H54 (cell line): Measurements from ENCODE around the gene DYNLT1.
"Not testable (repeated sequence)": the region's sequence is repeated elsewhere in the genome, so short reads cannot be mapped to it uniquely, and the experiment has no call there.

Experiments used
- DNase-seq: peaks from one replicate; pipeline ENCODE4 v3.0.0; 2011; ENCODE audit warnings: low spot score, mixed read lengths; ENCODE audit not compliant: insufficient read length
- FAIRE-seq: peaks from 3 replicates; lab custom pipeline; 2011; peaks lifted over from hg19 to GRCh38; lab: Jason Lieb, UNC
- POLR2A ChIP-seq: IDR thresholded peaks from 2 replicates; pipeline ENCODE4 v1.6.1; 2011; ENCODE audit warnings: low read depth, mild to moderate bottlenecking, low read length

DYNLT1 gene

DNA sequence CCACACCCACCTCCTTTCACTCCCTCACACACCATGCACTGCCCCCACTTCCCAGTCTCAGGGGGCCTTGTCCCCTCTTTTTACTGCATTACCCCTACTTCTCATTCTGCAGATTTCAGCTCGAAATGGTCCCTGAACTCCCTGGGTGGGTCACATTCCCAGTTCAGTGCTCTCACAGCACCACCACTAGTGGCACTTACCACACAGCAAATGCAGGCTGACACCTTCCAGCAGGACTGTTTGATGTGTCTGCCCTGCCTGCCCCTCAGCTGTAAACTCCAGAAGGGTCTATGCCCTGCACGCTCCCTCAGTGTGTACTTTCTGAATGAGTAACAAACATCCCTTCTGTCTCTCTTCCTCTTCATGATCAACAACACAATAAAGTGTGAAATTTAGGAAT is 4.0 kb downstream of the DYNLT1 start:
- no peak for TF ChIP-seq POLR2A
- DNase-seq (no peak), FAIRE-seq (no peak)

DNA sequence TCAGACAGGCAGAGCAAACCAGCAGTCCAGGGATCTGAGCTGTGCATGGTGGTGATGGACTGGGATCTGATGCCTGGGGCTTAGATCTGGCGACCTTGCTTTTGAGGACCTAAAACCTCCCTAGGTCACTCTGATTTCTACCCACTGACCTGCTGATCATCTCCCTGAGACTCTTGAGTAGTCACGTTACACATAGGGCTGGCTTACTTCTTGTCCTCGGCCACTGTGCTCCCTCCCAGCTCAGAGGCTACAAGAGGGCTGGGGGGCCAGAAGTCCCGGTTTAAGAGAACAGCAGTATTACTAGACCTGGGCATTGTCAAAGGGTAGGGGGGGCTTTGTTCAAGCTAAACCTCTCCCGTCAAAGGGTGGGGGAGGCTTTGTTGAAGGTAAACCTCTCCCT is 5.5 kb downstream of the DYNLT1 start:
- no peak for TF ChIP-seq POLR2A
- FAIRE-seq (no peak), DNase-seq (no peak)

DNA sequence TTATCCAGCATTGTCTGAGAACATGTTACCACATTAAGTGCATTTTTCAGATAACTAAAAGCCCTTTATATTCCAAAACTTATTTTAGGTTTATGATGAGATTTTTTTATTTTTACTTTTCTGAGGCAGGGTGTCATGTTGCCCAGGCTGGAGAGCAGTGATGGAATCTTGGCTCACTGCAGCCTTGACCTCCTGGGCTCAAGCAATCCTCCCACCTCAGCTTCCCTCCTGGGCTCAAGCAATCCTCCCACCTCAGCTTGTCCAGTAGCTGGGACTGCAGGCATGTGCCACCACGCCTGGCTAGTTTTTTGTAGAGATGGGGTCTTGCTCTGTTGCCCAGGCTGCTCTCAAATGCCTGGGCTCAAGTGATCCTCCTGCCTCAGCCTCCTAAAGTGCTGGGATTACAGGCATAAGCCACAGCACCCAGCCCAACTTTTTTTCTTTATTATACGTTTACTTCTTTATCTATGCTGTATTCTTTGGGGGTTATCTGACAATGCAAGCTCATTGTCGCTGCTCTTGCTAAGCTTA is 6.2 kb downstream of the DYNLT1 start:
- FAIRE-seq: no peak
- no peak for DNase-seq
- no peak for TF ChIP-seq POLR2A

DNA sequence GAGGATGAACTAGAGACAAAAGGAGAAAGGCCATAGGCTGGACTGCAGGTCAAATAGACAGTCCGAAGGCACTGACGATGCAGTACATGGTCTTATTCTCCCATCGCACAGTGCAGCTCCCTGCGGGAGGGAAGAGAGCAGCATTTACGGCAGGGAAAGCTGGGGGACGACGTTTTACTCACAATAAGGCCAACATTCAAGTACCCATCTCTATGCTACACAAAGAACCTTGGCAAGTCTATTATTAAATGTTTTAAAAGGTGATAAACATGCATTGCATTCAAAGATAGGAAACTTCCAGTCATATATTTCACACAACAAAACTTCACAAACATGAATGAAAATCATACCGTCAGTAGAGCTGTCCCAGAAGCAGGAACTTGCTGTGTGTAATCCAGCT is 7.8 kb downstream of the DYNLT1 start:
- no peak for TF ChIP-seq POLR2A
- FAIRE-seq: no peak
- no peak for DNase-seq

DNA sequence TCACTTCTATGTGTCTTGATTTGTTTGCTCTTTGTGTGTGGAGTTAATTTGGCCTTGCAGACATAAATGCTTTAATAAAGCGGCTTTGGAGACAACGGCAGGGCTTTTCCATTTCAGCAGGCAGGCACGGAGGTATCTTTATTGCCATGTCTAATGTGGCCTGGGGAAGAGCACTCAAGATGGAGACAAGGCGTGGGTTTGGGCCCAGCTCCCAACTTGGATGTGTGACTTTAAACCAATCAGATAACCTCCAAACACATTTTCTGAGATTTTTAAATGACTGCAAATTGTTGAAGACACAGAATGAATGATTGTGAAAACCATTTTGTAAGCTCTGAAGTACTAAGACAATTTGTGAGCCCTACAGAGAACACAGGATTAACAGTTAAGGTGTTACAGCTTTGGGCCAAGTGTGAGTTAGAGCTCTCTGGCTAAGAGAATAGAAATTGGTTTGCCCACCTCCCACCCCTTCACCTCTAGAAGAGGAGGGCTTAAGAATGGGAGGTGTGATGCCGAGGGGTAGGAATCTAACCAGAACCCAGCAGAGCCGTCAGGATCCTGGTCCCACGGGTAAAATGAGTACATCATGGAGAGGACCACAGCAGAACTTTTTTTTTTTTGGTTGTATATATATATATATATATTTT is 9.0 kb downstream of the DYNLT1 start:
- DNase-seq (no peak), FAIRE-seq (no peak)
- TF ChIP-seq POLR2A: no peak

DNA sequence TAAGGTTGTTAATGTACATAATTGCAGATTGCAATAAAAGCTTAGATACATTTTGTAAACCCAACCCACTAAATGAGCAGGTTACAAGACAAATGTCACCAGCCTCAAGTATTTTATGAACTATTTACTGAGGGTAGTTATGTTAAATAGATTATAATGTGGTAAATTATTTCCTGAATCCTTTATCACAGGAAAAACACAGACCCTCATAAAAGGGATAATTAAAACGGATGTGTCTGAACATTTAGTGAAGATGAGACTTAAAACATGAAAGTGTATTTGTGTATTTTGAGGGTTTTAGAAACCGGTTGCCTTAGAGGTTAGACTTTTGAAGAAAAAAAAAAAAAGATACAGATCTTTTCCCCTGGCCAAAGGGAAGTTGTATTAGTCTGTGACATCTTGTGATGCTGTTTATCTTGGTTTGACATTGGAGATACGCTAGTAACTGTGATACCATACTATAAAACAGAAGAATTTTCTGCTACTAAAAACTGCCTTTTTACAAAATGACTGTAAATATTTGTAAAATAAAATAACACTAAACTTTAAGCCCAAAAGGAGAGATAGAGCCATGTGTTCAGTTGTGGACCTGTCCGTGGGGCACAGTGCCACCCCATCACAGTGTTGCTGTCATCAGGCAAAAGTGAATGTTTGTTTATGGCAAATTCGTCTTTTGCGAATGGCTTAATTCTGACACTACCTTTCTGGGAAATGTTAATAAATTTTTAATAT is 9.7 kb downstream of the DYNLT1 start:
- FAIRE-seq: no peak
- TF ChIP-seq POLR2A: no peak
- no peak for DNase-seq

DNA sequence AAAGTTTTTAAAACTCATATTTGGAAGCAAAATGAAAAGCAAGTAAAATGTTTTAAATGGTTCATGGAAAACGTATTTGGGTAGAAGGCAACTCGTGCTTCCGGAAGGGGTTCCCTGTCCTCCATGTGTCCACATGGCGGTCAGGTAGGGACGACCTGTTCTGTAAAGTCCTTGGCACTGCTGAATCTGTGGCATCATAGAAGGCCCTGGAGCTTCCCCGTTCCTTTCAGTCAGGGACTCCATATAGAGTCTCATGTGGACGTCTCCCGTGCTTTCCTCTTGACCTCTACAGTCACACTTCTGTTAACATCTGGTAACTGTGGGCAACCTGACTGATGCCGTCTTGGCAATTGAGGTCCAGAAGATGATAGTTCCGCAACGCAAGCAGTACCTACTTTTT is 11.4 kb downstream of the DYNLT1 start:
- FAIRE-seq: no peak

DNA sequence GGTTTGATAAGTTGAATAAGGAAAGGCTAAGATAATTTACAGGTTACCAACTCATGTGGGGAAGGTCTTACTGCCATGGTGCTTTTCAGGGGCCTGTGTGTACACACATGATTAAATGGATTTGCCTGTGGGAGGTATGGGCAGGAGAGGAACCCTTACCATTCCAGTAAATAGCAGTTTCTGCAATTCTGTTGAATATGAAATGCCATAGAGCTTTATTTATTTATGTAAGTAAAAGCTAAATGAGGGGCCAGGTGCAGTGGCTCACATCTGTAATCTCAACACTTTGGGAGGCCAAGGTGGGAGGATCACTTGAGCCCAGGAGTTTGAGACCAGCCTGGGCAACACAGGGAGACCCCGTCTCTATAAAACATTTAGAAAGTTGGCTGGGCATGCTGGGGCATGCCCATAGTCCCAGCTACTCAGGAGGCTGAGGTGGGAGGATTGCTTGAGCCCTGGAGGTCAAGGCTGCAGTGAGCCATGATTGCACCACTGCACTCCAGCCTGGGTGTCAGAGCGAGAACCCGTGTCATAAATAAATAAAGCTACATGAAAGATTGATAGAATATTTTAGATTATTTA is 11.9 kb downstream of the DYNLT1 start:
- FAIRE-seq, DNase-seq: not testable (repeated sequence)

More for the DNA sequence above, 11.4 kb downstream of the DYNLT1 start:
- no peak for DNase-seq
- no peak for TF ChIP-seq POLR2A

DNA sequence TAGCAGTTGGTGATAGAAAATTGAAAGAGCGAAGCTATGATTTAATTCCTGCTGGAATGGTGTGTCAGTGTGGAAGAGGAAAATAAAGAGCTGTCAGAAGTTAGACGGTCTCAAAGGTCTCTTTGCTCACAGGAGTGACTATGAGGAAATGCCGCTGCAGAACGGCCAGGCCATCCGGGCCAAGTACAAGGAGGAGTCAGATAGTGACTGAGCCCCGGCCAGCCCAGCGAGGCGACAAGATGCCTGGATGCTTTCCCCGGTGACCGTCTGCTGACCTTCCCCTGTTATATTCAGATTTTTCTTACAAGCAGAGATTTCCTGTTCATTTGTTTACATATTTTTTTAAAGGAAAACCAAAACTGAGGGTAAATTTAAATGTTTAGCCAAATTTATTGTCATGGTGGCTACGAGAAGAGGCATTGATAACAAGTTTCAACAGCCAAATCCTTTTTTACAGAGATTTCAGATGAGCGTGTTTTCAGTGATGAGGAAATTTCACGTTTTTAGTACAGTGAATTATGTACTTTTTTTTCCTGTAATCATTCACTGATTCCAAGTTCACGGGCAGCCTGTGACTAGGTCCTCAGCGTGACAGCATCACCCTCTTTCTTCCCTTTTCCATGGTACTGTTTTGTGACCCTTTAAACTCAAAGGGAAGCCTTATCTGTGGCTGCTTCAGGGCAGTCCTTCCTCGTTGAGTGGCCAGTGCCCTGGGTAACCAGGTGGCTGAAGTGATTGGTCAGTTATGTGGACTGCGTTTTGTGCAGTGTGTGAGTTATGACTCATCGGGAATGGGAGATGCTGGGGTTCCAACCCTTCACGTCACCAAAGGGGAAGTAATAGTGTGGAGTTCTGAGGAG is 12.6 kb downstream of the DYNLT1 start:
- TF ChIP-seq POLR2A: no peak
- DNase-seq: peak; percentile 82
- peak; percentile 86 for FAIRE-seq

DNA sequence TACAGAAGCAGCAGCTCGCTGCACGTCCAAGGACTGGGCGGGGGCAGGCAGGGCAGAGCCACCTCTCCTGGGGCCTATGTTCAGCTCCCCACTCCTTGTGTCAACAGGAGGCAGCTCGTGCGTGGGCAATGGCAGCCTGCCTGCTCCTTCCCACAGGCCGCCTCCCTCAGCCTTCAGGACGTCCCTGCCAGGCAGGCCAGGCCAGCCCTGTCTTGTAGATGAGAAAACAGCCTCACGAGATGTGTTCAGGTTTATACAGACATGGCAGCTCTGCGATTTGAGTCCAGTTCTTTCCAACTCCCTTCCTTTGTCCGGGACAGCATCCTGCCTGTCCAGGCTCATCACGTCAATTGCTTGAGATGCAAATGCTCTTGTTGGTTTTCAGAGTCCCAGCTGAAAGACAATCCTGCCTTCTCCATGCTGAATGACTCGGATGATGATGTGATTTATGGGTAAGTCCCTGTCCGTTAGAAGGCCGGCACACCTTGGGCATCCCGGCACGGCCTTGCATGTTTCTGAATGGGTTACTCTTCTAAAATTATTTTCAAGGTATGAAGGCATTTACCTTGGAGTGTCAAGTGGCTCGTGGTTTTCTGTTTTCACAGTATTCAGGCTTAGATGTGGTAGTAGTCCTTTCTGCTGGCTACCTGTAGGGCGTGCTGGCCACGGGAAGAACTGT is 13.5 kb downstream of the DYNLT1 start:
- TF ChIP-seq POLR2A: no peak
- no peak for FAIRE-seq
- no peak for DNase-seq

DNA sequence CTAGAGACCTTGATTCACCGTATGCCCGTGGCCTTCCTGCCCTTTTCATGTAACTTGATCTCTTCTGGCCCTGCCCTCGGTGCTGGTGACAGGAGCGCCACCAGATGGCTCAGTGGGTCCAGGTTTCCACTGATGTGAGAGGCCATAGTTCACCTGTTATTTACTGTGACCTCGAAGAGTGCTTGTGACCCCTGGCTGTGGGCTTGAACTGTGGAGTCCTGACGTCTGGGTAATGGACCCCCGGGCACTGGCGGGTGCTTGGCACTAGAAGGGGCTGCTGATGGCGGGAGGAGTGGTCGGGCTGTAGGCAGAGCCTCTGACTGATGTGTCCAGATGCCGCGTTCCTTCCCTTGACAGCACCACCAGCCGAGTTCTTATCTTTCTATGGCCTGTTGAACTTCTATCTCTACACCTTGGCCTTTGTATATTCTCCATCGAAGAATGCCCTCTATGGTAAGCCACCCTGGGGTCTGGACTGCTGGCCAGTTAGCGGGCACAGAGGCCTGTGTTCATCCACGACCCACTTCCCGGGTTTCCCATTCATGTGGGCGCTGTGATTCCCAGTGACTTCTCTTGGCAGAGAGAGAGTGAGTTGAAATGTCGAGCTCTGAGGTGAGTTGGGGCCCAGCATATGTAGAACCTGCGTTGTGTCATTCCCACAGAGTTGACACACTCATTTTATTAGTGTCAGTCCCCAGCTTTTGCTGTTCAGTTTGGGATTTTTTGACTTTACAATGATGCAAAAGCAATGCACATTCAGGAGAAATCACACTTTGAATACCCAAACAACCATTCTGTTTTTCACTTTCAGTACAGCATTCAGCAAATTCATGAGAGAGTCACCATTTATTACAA is 14.9 kb downstream of the DYNLT1 start:
- DNase-seq: no peak
- no peak for TF ChIP-seq POLR2A
- FAIRE-seq: no peak

DNA sequence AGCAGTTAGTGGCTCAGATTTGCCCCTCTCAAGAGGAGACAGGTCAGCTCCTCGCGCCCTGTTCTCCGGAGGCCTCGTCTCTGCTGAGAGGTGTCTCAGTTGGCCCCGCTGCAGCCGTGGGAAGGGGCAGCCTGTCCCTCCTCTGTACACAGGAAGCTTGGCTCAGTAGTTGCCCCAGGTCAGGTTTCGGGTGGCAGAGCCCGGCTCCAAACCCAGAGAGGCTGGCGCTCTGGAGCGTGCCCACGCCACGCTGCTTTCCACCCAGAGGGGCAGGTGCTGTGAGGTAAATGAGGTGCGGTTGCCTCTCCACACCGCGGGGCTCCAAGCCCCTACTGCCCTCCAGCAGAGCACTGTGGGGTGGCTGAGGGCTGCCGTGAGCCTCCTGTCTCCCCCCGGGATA is 16.0 kb downstream of the DYNLT1 start:
- DNase-seq (no peak), FAIRE-seq (no peak)
- no peak for TF ChIP-seq POLR2A
